ENCODE results near the gene STX8. TPM values are rescaled to one million over a fixed set of nuclear protein-coding genes. Genes with fewer than 3 reads are reported as not detected.

The STX8 gene
- total RNA-seq, 1 donor from 2014 or later: 57.8 TPM

DNA sequence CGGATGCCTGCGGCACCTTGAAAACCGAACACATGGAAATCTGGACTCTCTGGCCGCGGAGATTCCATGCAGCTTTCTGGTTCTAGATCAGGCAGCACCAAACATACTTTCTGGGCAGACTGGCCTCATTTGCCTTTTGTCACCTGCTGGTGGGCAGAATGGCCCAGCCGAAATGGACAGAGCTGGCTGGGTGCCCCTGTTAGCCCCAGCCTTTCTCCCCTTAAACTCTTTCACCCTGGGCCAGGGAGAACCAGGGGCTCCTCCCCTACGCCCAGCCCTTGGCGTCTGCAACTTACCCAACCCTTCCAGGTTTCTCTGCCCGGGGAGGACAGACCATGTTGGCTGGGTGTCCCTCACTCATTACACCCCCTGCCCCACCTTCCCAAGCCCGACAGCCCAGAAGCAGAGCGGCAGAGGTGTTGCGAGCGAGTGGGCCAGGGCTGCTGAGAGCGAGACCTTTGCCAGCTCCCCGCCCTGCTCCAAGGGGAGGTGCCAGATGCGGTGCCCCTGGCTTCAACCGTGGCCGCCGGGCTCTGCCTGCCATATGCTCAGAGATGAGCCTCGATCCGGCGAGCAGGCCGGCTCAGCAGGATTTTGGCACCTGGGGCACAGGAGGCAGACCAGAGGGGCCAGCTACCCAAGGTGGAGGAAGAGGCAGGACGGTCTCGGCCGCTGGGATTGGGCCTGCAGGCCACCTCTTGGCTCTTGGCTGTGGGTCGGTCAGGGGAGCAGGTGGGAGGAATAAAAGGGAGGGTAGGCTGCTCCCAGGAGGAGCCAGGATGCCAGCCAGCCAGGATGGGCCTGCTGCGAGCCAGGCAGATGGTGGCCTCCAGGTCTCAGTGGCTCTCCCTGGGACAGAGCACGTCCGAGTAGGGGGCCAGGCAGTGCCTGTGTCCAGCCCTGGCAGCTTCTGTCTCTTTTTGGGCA, 363.0 kb downstream of the STX8 start:
- H3K27ac ChIP-seq: no peak overlapping the region
- DNase-seq (peak; percentile 15), ATAC-seq (peak in 1 of 2 donors; percentile 10)
- H3K4me1 ChIP-seq: no peaks in the 10 kb centered on the region
- H3K27me3 ChIP-seq (ENCODE audit: low read depth): no peaks in the 10 kb centered on the region
- H3K9me3 ChIP-seq: peaks cover 12% of the 10 kb centered on the region
- TF ChIP-seq, protein P1, sequence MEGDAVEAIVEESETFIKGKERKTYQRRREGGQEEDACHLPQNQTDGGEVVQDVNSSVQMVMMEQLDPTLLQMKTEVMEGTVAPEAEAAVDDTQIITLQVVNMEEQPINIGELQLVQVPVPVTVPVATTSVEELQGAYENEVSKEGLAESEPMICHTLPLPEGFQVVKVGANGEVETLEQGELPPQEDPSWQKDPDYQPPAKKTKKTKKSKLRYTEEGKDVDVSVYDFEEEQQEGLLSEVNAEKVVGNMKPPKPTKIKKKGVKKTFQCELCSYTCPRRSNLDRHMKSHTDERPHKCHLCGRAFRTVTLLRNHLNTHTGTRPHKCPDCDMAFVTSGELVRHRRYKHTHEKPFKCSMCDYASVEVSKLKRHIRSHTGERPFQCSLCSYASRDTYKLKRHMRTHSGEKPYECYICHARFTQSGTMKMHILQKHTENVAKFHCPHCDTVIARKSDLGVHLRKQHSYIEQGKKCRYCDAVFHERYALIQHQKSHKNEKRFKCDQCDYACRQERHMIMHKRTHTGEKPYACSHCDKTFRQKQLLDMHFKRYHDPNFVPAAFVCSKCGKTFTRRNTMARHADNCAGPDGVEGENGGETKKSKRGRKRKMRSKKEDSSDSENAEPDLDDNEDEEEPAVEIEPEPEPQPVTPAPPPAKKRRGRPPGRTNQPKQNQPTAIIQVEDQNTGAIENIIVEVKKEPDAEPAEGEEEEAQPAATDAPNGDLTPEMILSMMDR (IDR thresholded peaks at IDR 0.05): no peak
- H3K36me3 ChIP-seq: no peaks in the 10 kb centered on the region
- H3K4me3 ChIP-seq: no peak overlapping the region
- intact Hi-C loops (cut with DNase I): no loop called here

DNA sequence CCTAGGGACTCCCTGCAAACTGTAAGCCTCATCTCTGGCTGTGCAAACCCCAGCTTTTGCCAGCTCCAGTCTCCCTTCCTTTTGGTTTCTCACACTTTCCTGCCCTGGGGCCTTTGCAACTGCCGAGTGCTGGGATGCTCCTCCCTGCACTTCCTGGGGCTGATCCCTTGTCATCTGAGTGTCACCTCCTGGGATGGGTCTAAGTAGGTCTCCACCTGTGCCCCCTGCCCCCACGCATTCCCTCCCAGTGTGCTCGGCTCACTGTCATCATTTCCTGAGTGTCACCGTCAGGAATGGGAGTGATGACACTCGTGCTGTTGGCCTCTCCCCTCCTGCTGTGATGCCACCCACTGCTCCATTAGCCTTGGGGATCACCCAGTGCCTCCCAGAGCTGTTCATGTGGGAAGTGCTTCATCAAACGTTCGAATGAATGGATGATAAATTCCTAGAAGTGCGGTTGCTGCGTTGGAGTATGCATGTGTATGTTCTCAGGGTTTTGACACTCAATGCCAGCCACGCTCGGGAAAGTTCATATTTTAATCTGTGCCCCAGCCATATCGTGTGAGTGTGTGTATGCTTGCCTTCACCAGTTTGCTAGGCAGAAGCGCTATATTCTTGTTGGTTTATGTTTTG, 364.4 kb downstream of the STX8 start:
- Histone ChIP-seq H3K36me3 (no peaks in the 10 kb centered on the region), H3K4me1 (peaks cover 11% of the 10 kb centered on the region), H3K27ac (no peak overlapping the region), H3K4me3 (no peak overlapping the region), H3K9me3 (peaks cover 10% of the 10 kb centered on the region), H3K27me3 (ENCODE audit: low read depth) (peaks cover 2% of the 10 kb centered on the region)
- intact Hi-C loops (cut with DNase I): no loop called here
- DNase-seq: no peak
- ATAC-seq: no peak
- TF ChIP-seq, protein P1 (IDR thresholded peaks at IDR 0.05): no peak

DNA sequence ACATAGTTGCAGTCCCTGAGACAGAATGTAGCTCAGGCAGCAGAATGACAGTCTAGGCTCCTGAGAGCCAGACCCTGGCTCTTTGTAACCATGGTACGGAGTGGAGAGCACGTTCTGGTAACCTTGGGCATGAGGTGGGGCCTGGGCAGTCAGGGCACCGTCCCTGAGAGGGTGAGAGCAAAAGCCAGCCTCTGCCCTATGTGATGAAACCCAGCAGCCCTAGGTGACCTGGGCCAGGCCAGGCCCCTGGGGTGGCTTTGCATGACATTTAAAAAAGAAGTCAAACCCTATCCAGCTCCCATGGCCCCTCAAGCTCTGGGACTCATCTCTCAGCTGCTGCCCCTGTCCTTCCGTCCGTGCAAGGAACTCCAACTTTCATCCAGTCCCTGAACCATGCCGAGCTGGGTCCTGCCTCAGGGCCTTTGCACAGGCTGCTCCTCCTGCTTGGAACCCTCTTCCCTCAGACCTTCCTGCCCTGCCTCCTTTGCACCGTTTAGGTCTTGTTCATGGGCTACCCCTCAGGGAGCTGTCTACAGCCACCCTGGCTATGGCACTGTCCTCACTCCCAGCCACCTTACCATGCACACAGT, 365.7 kb downstream of the STX8 start:
- Histone ChIP-seq H3K9me3 (no peaks in the 10 kb centered on the region), H3K27me3 (ENCODE audit: low read depth) (peaks cover 8% of the 10 kb centered on the region), H3K36me3 (no peaks in the 10 kb centered on the region), H3K4me3 (no peak overlapping the region), H3K27ac (no peak overlapping the region), H3K4me1 (peaks cover 14% of the 10 kb centered on the region)
- TF ChIP-seq, protein P1 (IDR thresholded peaks at IDR 0.05): no peak
- DNase-seq: no peak
- no peak for ATAC-seq
- intact Hi-C loops (cut with DNase I): no loop called here

DNA sequence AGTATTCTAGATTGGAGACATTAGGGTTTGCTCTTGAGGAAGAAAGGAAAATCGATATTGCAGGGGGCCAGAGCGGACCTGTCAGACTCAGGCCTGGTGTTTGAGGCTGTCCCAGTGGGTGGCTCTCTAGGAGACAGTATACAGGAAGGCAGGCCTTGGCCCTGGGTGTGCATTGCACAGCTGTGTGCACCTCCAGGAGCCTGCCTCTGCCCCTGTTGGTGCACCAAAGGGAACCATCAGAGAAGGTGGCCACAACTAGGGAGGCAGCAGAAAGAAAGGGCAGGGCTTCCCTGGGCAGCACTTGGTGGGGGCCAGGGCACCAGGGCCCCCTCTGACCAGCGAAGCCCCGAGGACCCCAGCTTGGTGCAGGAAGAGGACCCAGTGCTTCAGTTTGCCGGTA, 366.3 kb downstream of the STX8 start:
- no peak for ATAC-seq
- H3K36me3 ChIP-seq: no peaks in the 10 kb centered on the region
- no peak for DNase-seq
- no peaks in the 10 kb centered on the region for H3K9me3 ChIP-seq
- peaks cover 14% of the 10 kb centered on the region for H3K4me1 ChIP-seq
- H3K27me3 ChIP-seq (ENCODE audit: low read depth): peaks cover 8% of the 10 kb centered on the region
- intact Hi-C loops (cut with DNase I): no loop called here
- no peak overlapping the region for H3K27ac ChIP-seq
- TF ChIP-seq, protein P1 (IDR thresholded peaks at IDR 0.05): no peak
- H3K4me3 ChIP-seq: no peak overlapping the region

DNA sequence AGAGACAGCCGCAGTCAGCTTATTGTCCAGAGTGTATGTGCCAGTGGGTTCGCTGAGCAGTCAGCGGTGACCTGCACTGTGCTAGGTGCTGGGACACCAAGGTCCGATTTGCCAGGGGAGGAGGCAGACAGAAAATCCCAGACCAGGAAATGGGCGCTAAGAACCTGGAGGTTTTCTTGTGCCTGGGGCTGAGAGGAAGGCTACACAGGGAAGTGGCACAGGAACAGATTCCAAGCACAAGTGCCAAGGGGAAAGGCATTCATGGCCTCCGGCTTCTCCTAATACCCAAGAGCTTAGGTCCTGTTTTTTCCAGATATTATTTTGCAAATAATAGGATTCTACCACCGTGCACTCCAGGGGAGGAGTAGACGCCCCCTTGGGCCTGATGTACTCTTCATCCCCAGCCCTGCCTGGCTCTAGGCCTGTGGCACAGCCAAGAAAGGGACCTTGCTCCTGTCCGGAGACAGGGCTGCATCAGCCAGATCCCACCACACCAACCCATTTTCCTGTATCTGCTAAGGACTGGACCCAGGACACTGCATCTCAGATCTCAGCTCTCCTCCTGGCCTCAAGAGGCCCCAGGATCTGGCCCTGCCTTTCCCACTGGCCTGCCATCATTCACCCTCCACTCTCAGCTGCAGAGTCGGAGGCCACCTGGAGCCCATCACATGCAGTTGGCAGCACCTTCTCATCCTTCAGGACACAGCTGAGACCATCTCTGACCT, 367.1 kb downstream of the STX8 start:
- H3K4me3 ChIP-seq: no peak overlapping the region

More for the DNA sequence above, 367.1 kb downstream of the STX8 start:
- DNase-seq: no peak
- Histone ChIP-seq H3K9me3 (no peaks in the 10 kb centered on the region), H3K36me3 (no peaks in the 10 kb centered on the region), H3K27ac (no peak overlapping the region), H3K27me3 (ENCODE audit: low read depth) (peaks cover 8% of the 10 kb centered on the region), H3K4me1 (peaks cover 14% of the 10 kb centered on the region)
- TF ChIP-seq, protein P1 (IDR thresholded peaks at IDR 0.05): no peak
- intact Hi-C loops (cut with DNase I): no loop called here
- no peak for ATAC-seq

Measured in lower lobe of right lung (tissue), 2 donors.